B cell (primary cell): Measurements from ENCODE around the gene POTEM.
"Not testable (repeated sequence)": the region's sequence is repeated elsewhere in the genome, so short reads cannot be mapped to it uniquely, and the experiment has no call there.

Source experiments
- EZH2 ChIP-seq: IDR thresholded peaks from 2 replicates; pipeline ENCODE4 v1.6.1; 2012; ENCODE audit warnings: borderline replicate concordance, low read depth, mild to moderate bottlenecking, moderate library complexity, low read length; ENCODE audit not compliant: insufficient read depth, poor library complexity, severe bottlenecking
- TF ChIP-seq, protein P1 (sequence below): fragments of 200-600 bp; IDR thresholded peaks from one replicate; pipeline ENCODE4 v1.8.0; 2022; ENCODE audit warnings: antibody characterized with exemption, mild to moderate bottlenecking

DNA sequence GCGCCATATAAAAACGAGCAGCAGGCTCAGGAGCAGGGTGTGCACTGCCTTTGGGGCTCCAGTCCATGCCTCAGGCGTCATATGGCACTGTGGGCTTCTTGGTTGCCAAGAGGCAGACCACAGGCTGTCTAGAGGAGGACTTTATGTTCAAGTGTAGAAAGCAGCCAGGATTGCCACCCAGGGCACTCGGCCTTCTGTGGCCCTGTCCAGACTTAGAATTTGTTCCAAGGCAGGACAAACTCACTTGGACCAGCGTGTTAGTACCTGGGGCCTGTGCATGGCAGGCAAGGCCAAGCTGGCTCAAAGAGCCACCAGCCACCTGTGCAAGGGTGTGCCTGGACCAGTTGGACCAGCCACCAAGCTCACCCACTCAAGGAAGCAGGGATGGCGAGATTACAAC, 40.4 kb downstream of the POTEM start:
- TF ChIP-seq EZH2, result not testable (repeated sequence)
- TF ChIP-seq, protein P1, sequence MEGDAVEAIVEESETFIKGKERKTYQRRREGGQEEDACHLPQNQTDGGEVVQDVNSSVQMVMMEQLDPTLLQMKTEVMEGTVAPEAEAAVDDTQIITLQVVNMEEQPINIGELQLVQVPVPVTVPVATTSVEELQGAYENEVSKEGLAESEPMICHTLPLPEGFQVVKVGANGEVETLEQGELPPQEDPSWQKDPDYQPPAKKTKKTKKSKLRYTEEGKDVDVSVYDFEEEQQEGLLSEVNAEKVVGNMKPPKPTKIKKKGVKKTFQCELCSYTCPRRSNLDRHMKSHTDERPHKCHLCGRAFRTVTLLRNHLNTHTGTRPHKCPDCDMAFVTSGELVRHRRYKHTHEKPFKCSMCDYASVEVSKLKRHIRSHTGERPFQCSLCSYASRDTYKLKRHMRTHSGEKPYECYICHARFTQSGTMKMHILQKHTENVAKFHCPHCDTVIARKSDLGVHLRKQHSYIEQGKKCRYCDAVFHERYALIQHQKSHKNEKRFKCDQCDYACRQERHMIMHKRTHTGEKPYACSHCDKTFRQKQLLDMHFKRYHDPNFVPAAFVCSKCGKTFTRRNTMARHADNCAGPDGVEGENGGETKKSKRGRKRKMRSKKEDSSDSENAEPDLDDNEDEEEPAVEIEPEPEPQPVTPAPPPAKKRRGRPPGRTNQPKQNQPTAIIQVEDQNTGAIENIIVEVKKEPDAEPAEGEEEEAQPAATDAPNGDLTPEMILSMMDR, result not testable (repeated sequence)
